Hepatocyte (in vitro differentiated cells): Measurements from ENCODE around the gene JHY. TPM values are rescaled to one million over a fixed set of nuclear protein-coding genes. Genes with fewer than 3 reads are reported as not detected.

Experiments used
- DNase-seq: peaks from one replicate; pipeline ENCODE4 v3.0.0-alpha.2; 2016; ENCODE audit warnings: low spot score
- H2AFZ ChIP-seq: fragments of 200-600 bp; sonication (generic); 2 replicates; pipeline ENCODE4 v1.6.0; 2016; ENCODE audit warnings: antibody characterized with exemption, mild to moderate bottlenecking
- H3K27ac ChIP-seq: fragments of 200-600 bp; sonication (generic); 2 replicates; pipeline ENCODE4 v1.5.1; 2016; ENCODE audit warnings: mild to moderate bottlenecking
- H3K27me3 ChIP-seq: fragments of 200-600 bp; sonication (generic); 2 replicates; pipeline ENCODE4 v1.6.1; 2016
- H3K36me3 ChIP-seq: fragments of 200-600 bp; sonication (generic); replicated peaks from 2 replicates; pipeline ENCODE4 v1.5.1; 2016; ENCODE audit warnings: low read depth; ENCODE audit not compliant: insufficient read depth
- H3K4me1 ChIP-seq: fragments of 200-600 bp; sonication (generic); 2 replicates; pipeline ENCODE4 v1.5.1; 2016; ENCODE audit warnings: mild to moderate bottlenecking, moderate library complexity; ENCODE audit not compliant: insufficient read depth
- H3K4me2 ChIP-seq: fragments of 200-600 bp; sonication (generic); 2 replicates; pipeline ENCODE4 v1.6.0; 2016
- H3K4me3 ChIP-seq: fragments of 200-600 bp; sonication (generic); 2 replicates; pipeline ENCODE4 v1.5.1; 2016; ENCODE audit warnings: mild to moderate bottlenecking
- H3K79me2 ChIP-seq: fragments of 200-600 bp; sonication (generic); 2 replicates; pipeline ENCODE4 v1.6.0; 2017; ENCODE audit warnings: mild to moderate bottlenecking
- H3K9me2 ChIP-seq: fragments of 200-600 bp; sonication (generic); replicated peaks from 2 replicates; pipeline ENCODE4 v1.6.0; 2017; ENCODE audit warnings: mild to moderate bottlenecking; ENCODE audit not compliant: insufficient read depth
- H3K9me3 ChIP-seq: fragments of 200-600 bp; sonication (generic); 2 replicates; pipeline ENCODE4 v1.5.1; 2016; ENCODE audit warnings: low read depth, mild to moderate bottlenecking
- H4K20me1 ChIP-seq: fragments of 200-600 bp; sonication (generic); 2 replicates; pipeline ENCODE4 v1.6.0; 2016; ENCODE audit warnings: mild to moderate bottlenecking; ENCODE audit not compliant: insufficient read depth, poor library complexity, severe bottlenecking
- EZH2 ChIP-seq: fragments of 200-600 bp; sonication (generic); IDR thresholded peaks from 2 replicates; pipeline ENCODE4 v1.6.1; 2016; ENCODE audit warnings: antibody characterized with exemption, mild to moderate bottlenecking, borderline replicate concordance
- EZH2phosphoT487 ChIP-seq: fragments of 200-600 bp; sonication (generic); IDR thresholded peaks from one replicate; pipeline ENCODE4 v1.6.1; 2018; ENCODE audit warnings: antibody characterized with exemption, mild to moderate bottlenecking, low read depth, moderate library complexity; ENCODE audit not compliant: unreplicated experiment, severe bottlenecking
- WGBS: methylation state at CpG from one replicate; pipeline ENCODE4 v1.1.6; 2016; ENCODE audit warnings: low lambda C conversion rate; ENCODE audit errors: missing lambda C conversion rate; 5-methylcytosine and 5-hydroxymethylcytosine counted together
- polyA plus RNA-seq: library from polyadenylated mRNA; unstranded; fragments of >200 nt; fragmentation: Nextera tagmentation; extraction: Ambion mirVana; gene quantifications from 2 replicates; pipeline ENCODE4 v1.2.1, GENCODE V29; 2016
- total RNA-seq: library from RNA; depleted of rRNA; stranded (reverse); fragments of >200 nt; gene quantifications from 2 replicates; pipeline ENCODE4 v1.2.3, GENCODE V29; 2014
- TF ChIP-seq, protein P1 (sequence below): fragments of 200-600 bp; sonication (generic); IDR thresholded peaks from 2 replicates; pipeline ENCODE4 v1.5.1; 2016; ENCODE audit warnings: antibody characterized with exemption, mild to moderate bottlenecking; ENCODE audit not compliant: poor library complexity

JHY gene
- total and polyA plus RNA-seq, 2 experiments from 2014 or later: 2.8 to 3.0 TPM

DNA sequence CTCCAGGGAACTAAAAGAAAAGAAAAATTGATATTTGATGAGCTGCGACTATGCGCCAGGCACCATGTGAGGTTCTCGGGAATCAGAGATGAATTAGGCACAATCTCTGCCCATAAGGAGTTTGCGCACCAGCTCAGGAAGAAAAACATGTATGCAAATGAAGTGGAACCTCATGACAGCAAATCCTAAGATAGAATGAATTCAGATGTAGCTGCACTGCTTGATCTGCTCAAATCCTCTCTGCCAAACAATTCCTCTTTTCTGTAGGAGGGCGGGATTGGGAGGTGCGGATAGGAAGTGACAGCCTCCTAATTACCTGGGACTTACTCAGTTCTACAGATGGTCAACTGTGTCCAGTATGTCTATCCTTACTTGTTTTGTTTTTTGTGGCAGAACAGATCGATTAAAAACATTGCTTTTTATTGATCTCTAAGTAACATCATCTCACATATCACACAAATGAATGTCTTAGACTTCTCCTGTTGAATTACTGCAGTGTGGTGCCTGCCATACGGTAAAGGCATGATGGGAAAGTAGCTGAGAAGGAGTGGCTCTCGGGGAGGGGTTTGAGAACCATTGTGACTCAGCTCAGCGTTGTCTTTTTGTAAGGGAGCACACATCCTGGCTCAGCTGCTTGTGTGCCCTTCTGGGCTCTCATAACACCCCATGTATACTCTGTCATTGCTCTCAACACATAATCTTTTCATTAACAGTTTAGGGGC lies 30.3 kb upstream of the JHY start:
- H3K27ac ChIP-seq: no peak overlapping the region
- no peaks in the 10 kb centered on the region for H4K20me1 ChIP-seq
- TF ChIP-seq EZH2phosphoT487 (no peak), EZH2 (no peak)
- TF ChIP-seq, protein P1, sequence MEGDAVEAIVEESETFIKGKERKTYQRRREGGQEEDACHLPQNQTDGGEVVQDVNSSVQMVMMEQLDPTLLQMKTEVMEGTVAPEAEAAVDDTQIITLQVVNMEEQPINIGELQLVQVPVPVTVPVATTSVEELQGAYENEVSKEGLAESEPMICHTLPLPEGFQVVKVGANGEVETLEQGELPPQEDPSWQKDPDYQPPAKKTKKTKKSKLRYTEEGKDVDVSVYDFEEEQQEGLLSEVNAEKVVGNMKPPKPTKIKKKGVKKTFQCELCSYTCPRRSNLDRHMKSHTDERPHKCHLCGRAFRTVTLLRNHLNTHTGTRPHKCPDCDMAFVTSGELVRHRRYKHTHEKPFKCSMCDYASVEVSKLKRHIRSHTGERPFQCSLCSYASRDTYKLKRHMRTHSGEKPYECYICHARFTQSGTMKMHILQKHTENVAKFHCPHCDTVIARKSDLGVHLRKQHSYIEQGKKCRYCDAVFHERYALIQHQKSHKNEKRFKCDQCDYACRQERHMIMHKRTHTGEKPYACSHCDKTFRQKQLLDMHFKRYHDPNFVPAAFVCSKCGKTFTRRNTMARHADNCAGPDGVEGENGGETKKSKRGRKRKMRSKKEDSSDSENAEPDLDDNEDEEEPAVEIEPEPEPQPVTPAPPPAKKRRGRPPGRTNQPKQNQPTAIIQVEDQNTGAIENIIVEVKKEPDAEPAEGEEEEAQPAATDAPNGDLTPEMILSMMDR: no peak
- H2AFZ ChIP-seq: no peak overlapping the region
- H3K27me3 ChIP-seq: no peaks in the 10 kb centered on the region
- no peaks in the 10 kb centered on the region for H3K9me3 ChIP-seq
- no peak overlapping the region for H3K4me3 ChIP-seq
- 82% methylated on average over 10 of the region's 10 CpGs for WGBS
- H3K4me1 ChIP-seq: no peaks in the 10 kb centered on the region
- no peaks in the 10 kb centered on the region for H3K9me2 ChIP-seq
- no peak for DNase-seq
- no peaks in the 10 kb centered on the region for H3K79me2 ChIP-seq
- no peaks in the 10 kb centered on the region for H3K36me3 ChIP-seq
- H3K4me2 ChIP-seq: no peak overlapping the region

DNA sequence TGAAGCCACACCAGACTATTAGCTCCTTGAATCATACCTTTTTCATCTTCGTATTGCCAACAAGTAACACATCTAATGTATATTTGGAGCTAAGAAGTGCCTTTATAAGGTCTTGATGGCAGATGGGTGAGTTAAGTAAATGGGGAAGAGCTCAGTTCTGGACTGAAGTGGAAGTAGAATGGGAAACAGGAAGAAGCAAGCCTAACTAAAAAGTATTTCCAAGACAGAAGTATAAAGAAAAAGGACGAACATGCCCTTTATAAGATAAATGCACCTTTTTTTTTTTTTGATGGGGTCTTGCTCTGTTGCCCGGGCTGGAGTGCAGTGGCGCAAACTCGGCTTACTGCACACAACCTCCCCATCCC lies 29.8 kb upstream of the JHY start:
- Histone ChIP-seq H3K9me2 (no peaks in the 10 kb centered on the region), H3K79me2 (no peaks in the 10 kb centered on the region), H3K9me3 (no peaks in the 10 kb centered on the region), H3K27me3 (no peaks in the 10 kb centered on the region), H3K4me1 (no peaks in the 10 kb centered on the region), H3K4me3 (no peak overlapping the region), H2AFZ (no peak overlapping the region), H3K27ac (no peak overlapping the region), H3K36me3 (no peaks in the 10 kb centered on the region), H4K20me1 (no peaks in the 10 kb centered on the region), H3K4me2 (no peak overlapping the region)
- over 99% methylated on average over 5 of the region's 5 CpGs for WGBS
- no peak for TF ChIP-seq EZH2
- TF ChIP-seq, protein P1: no peak
- TF ChIP-seq EZH2phosphoT487: no peak
- no peak for DNase-seq

DNA sequence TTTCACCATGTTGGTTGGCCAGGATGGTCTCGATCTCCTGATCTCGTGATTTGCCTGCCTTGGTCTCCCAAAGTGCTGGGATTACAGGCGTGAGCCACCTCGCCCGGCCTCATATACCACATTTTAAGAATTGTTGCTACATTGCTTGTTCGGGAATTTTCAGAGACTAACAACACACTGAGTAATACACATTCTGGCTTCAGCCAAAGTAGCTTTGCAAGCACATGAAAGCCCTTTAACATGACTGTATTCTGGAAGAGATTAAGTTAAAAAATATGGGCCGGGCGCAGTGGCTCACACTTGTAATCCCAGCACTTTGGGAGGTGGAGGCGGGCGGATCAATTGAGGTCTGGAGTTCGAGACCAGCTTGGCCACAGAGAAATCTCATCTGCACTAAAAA lies 29.3 kb upstream of the JHY start:
- WGBS: 87% methylated on average over 11 of the region's 11 CpGs
- Histone ChIP-seq H3K27ac (no peak overlapping the region), H2AFZ (no peak overlapping the region), H4K20me1 (no peaks in the 10 kb centered on the region), H3K79me2 (no peaks in the 10 kb centered on the region), H3K27me3 (no peaks in the 10 kb centered on the region), H3K9me3 (no peaks in the 10 kb centered on the region), H3K9me2 (no peaks in the 10 kb centered on the region), H3K36me3 (no peaks in the 10 kb centered on the region), H3K4me3 (no peak overlapping the region), H3K4me1 (no peaks in the 10 kb centered on the region), H3K4me2 (no peak overlapping the region)
- TF ChIP-seq, protein P1: no peak
- TF ChIP-seq EZH2phosphoT487: no peak
- no peak for TF ChIP-seq EZH2
- no peak for DNase-seq
